Muscle of arm (tissue), 12 donors: Measurements from ENCODE around the gene NDOR1. TPM values are rescaled to one million over a fixed set of nuclear protein-coding genes. Genes with fewer than 3 reads are reported as not detected.

Experiments used
- DNase-seq: peaks from one replicate; pipeline ENCODE4 v3.0.0-alpha.2; 2013
- polyA plus RNA-seq, 12 donors: library from polyadenylated mRNA; unstranded; fragments of 120-200 nt; gene quantifications; one replicate each; pipeline ENCODE4 v1.2.1, GENCODE V29; 2013; ENCODE audit not compliant: insufficient read length in 12 of 12

NDOR1 gene
- polyA plus RNA-seq, 12 donors, result 4.9 to 13.3 (median 6.9) TPM; not detected in 1

GRCh38 chr9:137181680-137182079 is 23.8 kb upstream of the NDOR1 start:
- DNase-seq, result no peak

- no peak for DNase-seq
Observed at GRCh38 chr9:137182836-137183235, 22.7 kb upstream of the NDOR1 start.

- DNase-seq, result no peak
Observed at GRCh38 chr9:137183980-137184595, 21.4 kb upstream of the NDOR1 start.

- no peak for DNase-seq
Observed at GRCh38 chr9:137184881-137185660, 20.4 kb upstream of the NDOR1 start.

GRCh38 chr9:137185921-137186320 is 19.6 kb upstream of the NDOR1 start:
- no peak for DNase-seq

- DNase-seq, result no peak
Observed at GRCh38 chr9:137186385-137186784, 19.1 kb upstream of the NDOR1 start.

GRCh38 chr9:137187386-137187785 is 18.1 kb upstream of the NDOR1 start:
- no peak for DNase-seq

GRCh38 chr9:137188086-137188489 is 17.4 kb upstream of the NDOR1 start:
- no peak for DNase-seq

- DNase-seq, result peak; percentile 97
Observed at GRCh38 chr9:137188490-137189296, 16.8 kb upstream of the NDOR1 start, which contains the start of the genes ANAPC2 and SSNA1. ANAPC2 (minus strand) TSS chr9:137188560; CDS start chr9:137188532, 28 bp downstream. SSNA1 (plus strand) TSS chr9:137188676; CDS start chr9:137188727, 51 bp downstream.

- DNase-seq, result no peak
Observed at GRCh38 chr9:137189297-137190295, 15.9 kb upstream of the NDOR1 start.

GRCh38 chr9:137190315-137190856 is 15.1 kb upstream of the NDOR1 start:
- no peak for DNase-seq

GRCh38 chr9:137191245-137191644 is 14.3 kb upstream of the NDOR1 start:
- DNase-seq, result no peak

- DNase-seq, result no peak
Observed at GRCh38 chr9:137191691-137192447, 13.6 kb upstream of the NDOR1 start.

GRCh38 chr9:137192448-137192780 is 13.1 kb upstream of the NDOR1 start:
- no peak for DNase-seq

- DNase-seq, result no peak
Observed at GRCh38 chr9:137192859-137193258, 12.6 kb upstream of the NDOR1 start.

- DNase-seq, result no peak
Observed at GRCh38 chr9:137193771-137194170, 11.7 kb upstream of the NDOR1 start.

- no peak for DNase-seq
Observed at GRCh38 chr9:137194388-137194787, 11.1 kb upstream of the NDOR1 start.

- no peak for DNase-seq
Observed at GRCh38 chr9:137194909-137195308, 10.6 kb upstream of the NDOR1 start.

- DNase-seq, result no peak
Observed at GRCh38 chr9:137195525-137196220, 9.8 kb upstream of the NDOR1 start.
